ENCODE results near the gene CNKSR2.

DNA sequence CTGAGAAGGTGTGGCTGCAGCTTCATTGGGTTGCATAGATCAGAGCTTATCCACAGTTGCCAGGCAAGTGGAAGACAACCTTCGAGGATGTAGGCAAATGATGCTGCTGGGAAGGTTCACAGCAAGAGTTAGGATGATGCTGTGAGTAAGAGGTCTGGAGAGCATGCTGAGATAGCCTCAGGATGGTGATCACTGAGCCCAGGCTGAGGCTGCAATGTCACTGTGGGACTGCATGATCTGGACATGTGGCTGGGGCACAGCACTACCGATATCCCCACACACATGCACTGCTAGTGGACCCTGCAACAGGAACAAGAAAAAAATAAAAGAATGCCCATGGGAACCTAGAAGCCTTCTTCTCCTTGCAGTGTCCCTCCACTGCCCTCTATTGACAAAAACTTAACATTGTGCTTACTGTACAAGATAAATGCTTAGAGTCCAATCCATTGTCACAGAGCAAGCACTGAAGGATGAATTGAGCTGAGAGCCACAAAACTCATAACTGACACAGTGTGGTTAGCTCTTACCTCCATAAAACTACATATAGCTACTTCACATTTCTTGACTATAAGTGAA is 105.6 kb downstream of the CNKSR2 start:
- TF ChIP-seq, protein P1, sequence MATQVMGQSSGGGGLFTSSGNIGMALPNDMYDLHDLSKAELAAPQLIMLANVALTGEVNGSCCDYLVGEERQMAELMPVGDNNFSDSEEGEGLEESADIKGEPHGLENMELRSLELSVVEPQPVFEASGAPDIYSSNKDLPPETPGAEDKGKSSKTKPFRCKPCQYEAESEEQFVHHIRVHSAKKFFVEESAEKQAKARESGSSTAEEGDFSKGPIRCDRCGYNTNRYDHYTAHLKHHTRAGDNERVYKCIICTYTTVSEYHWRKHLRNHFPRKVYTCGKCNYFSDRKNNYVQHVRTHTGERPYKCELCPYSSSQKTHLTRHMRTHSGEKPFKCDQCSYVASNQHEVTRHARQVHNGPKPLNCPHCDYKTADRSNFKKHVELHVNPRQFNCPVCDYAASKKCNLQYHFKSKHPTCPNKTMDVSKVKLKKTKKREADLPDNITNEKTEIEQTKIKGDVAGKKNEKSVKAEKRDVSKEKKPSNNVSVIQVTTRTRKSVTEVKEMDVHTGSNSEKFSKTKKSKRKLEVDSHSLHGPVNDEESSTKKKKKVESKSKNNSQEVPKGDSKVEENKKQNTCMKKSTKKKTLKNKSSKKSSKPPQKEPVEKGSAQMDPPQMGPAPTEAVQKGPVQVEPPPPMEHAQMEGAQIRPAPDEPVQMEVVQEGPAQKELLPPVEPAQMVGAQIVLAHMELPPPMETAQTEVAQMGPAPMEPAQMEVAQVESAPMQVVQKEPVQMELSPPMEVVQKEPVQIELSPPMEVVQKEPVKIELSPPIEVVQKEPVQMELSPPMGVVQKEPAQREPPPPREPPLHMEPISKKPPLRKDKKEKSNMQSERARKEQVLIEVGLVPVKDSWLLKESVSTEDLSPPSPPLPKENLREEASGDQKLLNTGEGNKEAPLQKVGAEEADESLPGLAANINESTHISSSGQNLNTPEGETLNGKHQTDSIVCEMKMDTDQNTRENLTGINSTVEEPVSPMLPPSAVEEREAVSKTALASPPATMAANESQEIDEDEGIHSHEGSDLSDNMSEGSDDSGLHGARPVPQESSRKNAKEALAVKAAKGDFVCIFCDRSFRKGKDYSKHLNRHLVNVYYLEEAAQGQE (IDR thresholded peaks at IDR 0.05; ENCODE audit: unreplicated experiment): no peak
- TF ChIP-seq POLR2AphosphoS5 (IDR thresholded peaks at IDR 0.05; ENCODE audit: low read depth) (no peak), EZH2 (IDR thresholded peaks at IDR 0.05; ENCODE audit: low read depth, unreplicated experiment) (no peak)
- TF ChIP-seq, protein P2, sequence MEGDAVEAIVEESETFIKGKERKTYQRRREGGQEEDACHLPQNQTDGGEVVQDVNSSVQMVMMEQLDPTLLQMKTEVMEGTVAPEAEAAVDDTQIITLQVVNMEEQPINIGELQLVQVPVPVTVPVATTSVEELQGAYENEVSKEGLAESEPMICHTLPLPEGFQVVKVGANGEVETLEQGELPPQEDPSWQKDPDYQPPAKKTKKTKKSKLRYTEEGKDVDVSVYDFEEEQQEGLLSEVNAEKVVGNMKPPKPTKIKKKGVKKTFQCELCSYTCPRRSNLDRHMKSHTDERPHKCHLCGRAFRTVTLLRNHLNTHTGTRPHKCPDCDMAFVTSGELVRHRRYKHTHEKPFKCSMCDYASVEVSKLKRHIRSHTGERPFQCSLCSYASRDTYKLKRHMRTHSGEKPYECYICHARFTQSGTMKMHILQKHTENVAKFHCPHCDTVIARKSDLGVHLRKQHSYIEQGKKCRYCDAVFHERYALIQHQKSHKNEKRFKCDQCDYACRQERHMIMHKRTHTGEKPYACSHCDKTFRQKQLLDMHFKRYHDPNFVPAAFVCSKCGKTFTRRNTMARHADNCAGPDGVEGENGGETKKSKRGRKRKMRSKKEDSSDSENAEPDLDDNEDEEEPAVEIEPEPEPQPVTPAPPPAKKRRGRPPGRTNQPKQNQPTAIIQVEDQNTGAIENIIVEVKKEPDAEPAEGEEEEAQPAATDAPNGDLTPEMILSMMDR (conservative IDR thresholded peaks at IDR 0.05; ENCODE audit: low read depth in 2 of 2): peak; percentile 56 to 70
